BLaER1 (cell line): Measurements from ENCODE around the gene SPTBN1.
"Not testable (repeated sequence)": the region's sequence is repeated elsewhere in the genome, so short reads cannot be mapped to it uniquely, and the experiment has no call there.

Experiments
- H3K27ac ChIP-seq: shearing (Covaris generic); formaldehyde crosslinking; 2 replicates; pipeline ENCODE4 v1.8.1; 2022
- H3K27me3 ChIP-seq: shearing (Covaris generic); formaldehyde crosslinking; 2 replicates; pipeline ENCODE4 v1.8.1; 2022
- H3K36me3 ChIP-seq: shearing (Covaris generic); formaldehyde crosslinking; 2 replicates; pipeline ENCODE4 v1.8.1; 2022
- H3K4me1 ChIP-seq: shearing (Covaris generic); formaldehyde crosslinking; 2 replicates; pipeline ENCODE4 v1.8.1; 2022
- H3K4me2 ChIP-seq: shearing (Covaris generic); formaldehyde crosslinking; 2 replicates; pipeline ENCODE4 v1.8.1; 2022
- H3K4me3 ChIP-seq: shearing (Covaris generic); formaldehyde crosslinking; 2 replicates; pipeline ENCODE4 v1.8.1; 2022
- H3K9ac ChIP-seq: shearing (Covaris generic); formaldehyde crosslinking; 2 replicates; pipeline ENCODE4 v1.8.1; 2022
- H3K9me3 ChIP-seq: shearing (Covaris generic); formaldehyde crosslinking; 2 replicates; pipeline ENCODE4 v1.8.1; 2022
- H4K20me1 ChIP-seq: shearing (Covaris generic); formaldehyde crosslinking; 2 replicates; pipeline ENCODE4 v1.8.1; 2022
- Cebpa-rat ChIP-seq: shearing (Covaris generic); IDR thresholded peaks from 2 replicates; pipeline ENCODE4 v1.8.1; 2022

Gene SPTBN1

GRCh38 chr2:54478899-54479298, 22.8 kb downstream of the SPTBN1 start:
- H3K9me3 ChIP-seq: peaks cover 13% of the 10 kb centered on the region; the same call in 1 of the 2 replicates
- TF ChIP-seq Cebpa-rat: no peak
- H3K27me3 ChIP-seq: no peaks in the 10 kb centered on the region
- H3K27ac ChIP-seq: no peak overlapping the region
- no peaks in the 10 kb centered on the region for H3K36me3 ChIP-seq
- H4K20me1 ChIP-seq: no peaks in the 10 kb centered on the region
- no peak overlapping the region for H3K4me3 ChIP-seq
- no peak overlapping the region for H3K4me2 ChIP-seq
- no peak overlapping the region for H3K9ac ChIP-seq
- no peaks in the 10 kb centered on the region for H3K4me1 ChIP-seq

- no peaks in the 10 kb centered on the region for H3K27me3 ChIP-seq
- H3K4me2 ChIP-seq: no peak overlapping the region
- no peaks in the 10 kb centered on the region for H4K20me1 ChIP-seq
Observed at GRCh38 chr2:54479424-54479823, 23.3 kb downstream of the SPTBN1 start.

GRCh38 chr2:54480025-54480424, 23.9 kb downstream of the SPTBN1 start:
- no peak overlapping the region for H3K4me2 ChIP-seq
- TF ChIP-seq Cebpa-rat: no peak

More at GRCh38 chr2:54479424-54479823, 23.3 kb downstream of the SPTBN1 start:
- no peak for TF ChIP-seq Cebpa-rat
- Histone ChIP-seq H3K4me3 (no peak overlapping the region), H3K9me3 (peaks cover 13% of the 10 kb centered on the region), H3K9ac (no peak overlapping the region), H3K4me1 (no peaks in the 10 kb centered on the region), H3K36me3 (no peaks in the 10 kb centered on the region), H3K27ac (no peak overlapping the region)

GRCh38 chr2:54481686-54482085, 25.6 kb downstream of the SPTBN1 start:
- Histone ChIP-seq H3K9ac (no peak overlapping the region), H3K4me3 (no peak overlapping the region), H3K27me3 (no peaks in the 10 kb centered on the region), H3K4me1 (no peaks in the 10 kb centered on the region), H4K20me1 (no peaks in the 10 kb centered on the region), H3K4me2 (no peak overlapping the region), H3K9me3 (peaks cover 23% of the 10 kb centered on the region), H3K36me3 (no peaks in the 10 kb centered on the region), H3K27ac (no peak overlapping the region)
- TF ChIP-seq Cebpa-rat: no peak

More at GRCh38 chr2:54480025-54480424, 23.9 kb downstream of the SPTBN1 start:
- no peak overlapping the region for H3K9ac ChIP-seq
- H3K4me1 ChIP-seq: no peaks in the 10 kb centered on the region
- H3K27ac ChIP-seq: no peak overlapping the region
- H3K36me3 ChIP-seq: no peaks in the 10 kb centered on the region
- H4K20me1 ChIP-seq: no peaks in the 10 kb centered on the region
- H3K27me3 ChIP-seq: no peaks in the 10 kb centered on the region
- peaks cover 15% of the 10 kb centered on the region for H3K9me3 ChIP-seq
- H3K4me3 ChIP-seq: no peak overlapping the region

GRCh38 chr2:54482715-54483114, 26.6 kb downstream of the SPTBN1 start:
- Histone ChIP-seq H3K4me2 (no peak overlapping the region), H3K27ac (no peak overlapping the region), H3K9me3 (peaks cover 24% of the 10 kb centered on the region), H3K27me3 (no peaks in the 10 kb centered on the region), H3K9ac (no peak overlapping the region), H3K36me3 (no peaks in the 10 kb centered on the region), H3K4me1 (no peaks in the 10 kb centered on the region), H4K20me1 (no peaks in the 10 kb centered on the region), H3K4me3 (no peak overlapping the region)
- no peak for TF ChIP-seq Cebpa-rat

GRCh38 chr2:54483426-54483825, 27.3 kb downstream of the SPTBN1 start:
- H3K4me2 ChIP-seq: no peak overlapping the region
- TF ChIP-seq Cebpa-rat: no peak
- H3K27me3 ChIP-seq: no peaks in the 10 kb centered on the region
- no peaks in the 10 kb centered on the region for H4K20me1 ChIP-seq
- H3K9me3 ChIP-seq: peaks cover 24% of the 10 kb centered on the region
- H3K4me3 ChIP-seq: no peak overlapping the region
- H3K36me3 ChIP-seq: no peaks in the 10 kb centered on the region
- H3K9ac ChIP-seq: no peak overlapping the region
- no peaks in the 10 kb centered on the region for H3K4me1 ChIP-seq
- no peak overlapping the region for H3K27ac ChIP-seq

- H3K4me1 ChIP-seq, H4K20me1 ChIP-seq, H3K27me3 ChIP-seq, H3K36me3 ChIP-seq, H3K9ac ChIP-seq, H3K4me3 ChIP-seq, H3K4me2 ChIP-seq, H3K27ac ChIP-seq: not testable (repeated sequence)
- H3K9me3 ChIP-seq: peaks cover 11% of the 10 kb centered on the region; the same call in 1 of the 2 replicates
Observed at GRCh38 chr2:54485756-54486155, 29.6 kb downstream of the SPTBN1 start.

- Histone ChIP-seq H3K4me2 (no peak overlapping the region), H3K9ac (no peak overlapping the region), H3K4me1 (no peaks in the 10 kb centered on the region), H3K9me3 (peaks cover 11% of the 10 kb centered on the region; the same call in 1 of the 2 replicates), H3K4me3 (no peak overlapping the region), H3K36me3 (no peaks in the 10 kb centered on the region), H3K27me3 (no peaks in the 10 kb centered on the region), H3K27ac (no peak overlapping the region), H4K20me1 (no peaks in the 10 kb centered on the region)
- TF ChIP-seq Cebpa-rat: no peak
Observed at GRCh38 chr2:54486766-54487165, 30.6 kb downstream of the SPTBN1 start.

GRCh38 chr2:54490863-54491262, 34.7 kb downstream of the SPTBN1 start:
- H3K4me3 ChIP-seq: no peak overlapping the region
- no peak overlapping the region for H3K4me2 ChIP-seq
- TF ChIP-seq Cebpa-rat: no peak
- no peaks in the 10 kb centered on the region for H4K20me1 ChIP-seq
- H3K27me3 ChIP-seq: no peaks in the 10 kb centered on the region
- H3K36me3 ChIP-seq: no peaks in the 10 kb centered on the region
- no peaks in the 10 kb centered on the region for H3K4me1 ChIP-seq
- H3K9me3 ChIP-seq: peaks cover 8% of the 10 kb centered on the region; the same call in 1 of the 2 replicates
- no peak overlapping the region for H3K9ac ChIP-seq
- H3K27ac ChIP-seq: no peak overlapping the region

- Histone ChIP-seq H3K27ac (no peak overlapping the region), H3K9me3 (no peaks in the 10 kb centered on the region), H3K4me2 (no peak overlapping the region), H3K36me3 (no peaks in the 10 kb centered on the region), H3K4me3 (no peak overlapping the region), H3K4me1 (no peaks in the 10 kb centered on the region), H3K27me3 (no peaks in the 10 kb centered on the region), H3K9ac (no peak overlapping the region), H4K20me1 (no peaks in the 10 kb centered on the region)
- no peak for TF ChIP-seq Cebpa-rat
Observed at GRCh38 chr2:54492335-54492734, 36.2 kb downstream of the SPTBN1 start.

GRCh38 chr2:54494087-54494486, 38.0 kb downstream of the SPTBN1 start:
- H3K27me3 ChIP-seq: no peaks in the 10 kb centered on the region
- TF ChIP-seq Cebpa-rat: no peak
- no peaks in the 10 kb centered on the region for H4K20me1 ChIP-seq
- H3K9ac ChIP-seq: no peak overlapping the region
- no peaks in the 10 kb centered on the region for H3K36me3 ChIP-seq
- H3K4me1 ChIP-seq: no peaks in the 10 kb centered on the region
- H3K4me3 ChIP-seq: no peak overlapping the region
- no peak overlapping the region for H3K4me2 ChIP-seq
- H3K9me3 ChIP-seq: no peaks in the 10 kb centered on the region
- H3K27ac ChIP-seq: no peak overlapping the region
